KMS-11 (cell line): ENCODE data around the gene FBH1.

Source experiments
- H2AFZ ChIP-seq: fragments of 200-600 bp; sonication (generic); 2 replicates; pipeline ENCODE4 v1.6.1; 2016; ENCODE audit warnings: antibody characterized with exemption, mixed run types, low read depth
- H3K27ac ChIP-seq: fragments of 200-600 bp; sonication (generic); 2 replicates; pipeline ENCODE4 v1.6.1; 2016; ENCODE audit warnings: mild to moderate bottlenecking, mixed run types
- H3K27me3 ChIP-seq: fragments of 200-600 bp; sonication (generic); 2 replicates; pipeline ENCODE4 v1.6.1; 2017; ENCODE audit warnings: mild to moderate bottlenecking, low read depth, mixed run types, moderate library complexity; ENCODE audit not compliant: insufficient read depth
- H3K36me3 ChIP-seq: fragments of 200-600 bp; sonication (generic); 2 replicates; pipeline ENCODE4 v1.6.1; 2017; ENCODE audit warnings: mild to moderate bottlenecking, mixed run types; ENCODE audit not compliant: insufficient read depth
- H3K4me1 ChIP-seq: fragments of 200-600 bp; sonication (generic); 2 replicates; pipeline ENCODE4 v1.6.1; 2016; ENCODE audit warnings: mild to moderate bottlenecking, low read depth, mixed run types; ENCODE audit not compliant: poor library complexity, severe bottlenecking
- H3K4me2 ChIP-seq: fragments of 200-600 bp; sonication (generic); 2 replicates; pipeline ENCODE4 v1.7.0; 2016; ENCODE audit warnings: mild to moderate bottlenecking, mixed run types
- H3K4me3 ChIP-seq: fragments of 200-600 bp; sonication (generic); IDR thresholded peaks from 2 replicates; pipeline ENCODE4 v1.6.1; 2017; ENCODE audit warnings: low read depth, low read length, mixed read lengths; ENCODE audit not compliant: insufficient read depth
- H3K79me2 ChIP-seq: fragments of 200-600 bp; sonication (generic); 2 replicates; pipeline ENCODE4 v1.6.1; 2016; ENCODE audit warnings: low read depth, mixed run types; ENCODE audit not compliant: insufficient read depth
- H3K9ac ChIP-seq: fragments of 200-600 bp; sonication (generic); 2 replicates; pipeline ENCODE4 v1.6.1; 2016; ENCODE audit warnings: mild to moderate bottlenecking, mixed run types
- H4K20me1 ChIP-seq: fragments of 200-600 bp; sonication (generic); 2 replicates; pipeline ENCODE4 v1.6.1; 2016; ENCODE audit warnings: mild to moderate bottlenecking, mixed run types; ENCODE audit not compliant: insufficient read depth
- TF ChIP-seq, protein P1 (sequence below): fragments of 200-600 bp; sonication (generic); conservative IDR thresholded peaks from 2 replicates; pipeline ENCODE4 v1.6.1; 2017; ENCODE audit warnings: low read depth, mild to moderate bottlenecking, antibody characterized with exemption, low read length, moderate library complexity, mixed read lengths

FBH1 gene

DNA sequence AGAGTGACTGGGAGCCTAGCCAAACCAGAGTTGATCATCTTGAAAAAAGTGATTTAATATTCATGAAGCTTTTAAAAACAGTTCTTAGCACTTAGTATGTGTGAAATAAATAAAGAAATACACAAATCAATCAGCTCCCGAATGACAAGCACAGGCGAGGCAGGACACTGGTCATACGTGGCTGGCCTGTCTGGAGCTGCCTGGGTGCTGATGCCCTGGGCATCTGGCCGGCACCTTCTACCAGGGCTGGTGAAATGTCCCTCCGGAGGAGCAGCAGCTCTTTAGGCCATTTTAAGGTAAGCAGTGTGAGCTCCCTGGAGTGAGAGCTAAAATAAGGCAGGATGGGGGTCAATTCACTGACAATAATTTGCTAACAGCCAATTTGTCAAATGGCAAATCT, 63.6 kb downstream of the FBH1 start:
- no peak overlapping the region for H3K9ac ChIP-seq
- H3K36me3 ChIP-seq: no peaks in the 10 kb centered on the region
- no peak overlapping the region for H3K27ac ChIP-seq
- TF ChIP-seq, protein P1, sequence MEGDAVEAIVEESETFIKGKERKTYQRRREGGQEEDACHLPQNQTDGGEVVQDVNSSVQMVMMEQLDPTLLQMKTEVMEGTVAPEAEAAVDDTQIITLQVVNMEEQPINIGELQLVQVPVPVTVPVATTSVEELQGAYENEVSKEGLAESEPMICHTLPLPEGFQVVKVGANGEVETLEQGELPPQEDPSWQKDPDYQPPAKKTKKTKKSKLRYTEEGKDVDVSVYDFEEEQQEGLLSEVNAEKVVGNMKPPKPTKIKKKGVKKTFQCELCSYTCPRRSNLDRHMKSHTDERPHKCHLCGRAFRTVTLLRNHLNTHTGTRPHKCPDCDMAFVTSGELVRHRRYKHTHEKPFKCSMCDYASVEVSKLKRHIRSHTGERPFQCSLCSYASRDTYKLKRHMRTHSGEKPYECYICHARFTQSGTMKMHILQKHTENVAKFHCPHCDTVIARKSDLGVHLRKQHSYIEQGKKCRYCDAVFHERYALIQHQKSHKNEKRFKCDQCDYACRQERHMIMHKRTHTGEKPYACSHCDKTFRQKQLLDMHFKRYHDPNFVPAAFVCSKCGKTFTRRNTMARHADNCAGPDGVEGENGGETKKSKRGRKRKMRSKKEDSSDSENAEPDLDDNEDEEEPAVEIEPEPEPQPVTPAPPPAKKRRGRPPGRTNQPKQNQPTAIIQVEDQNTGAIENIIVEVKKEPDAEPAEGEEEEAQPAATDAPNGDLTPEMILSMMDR: no peak
- no peak overlapping the region for H3K4me2 ChIP-seq
- no peak overlapping the region for H2AFZ ChIP-seq
- no peaks in the 10 kb centered on the region for H3K27me3 ChIP-seq
- H3K79me2 ChIP-seq: no peaks in the 10 kb centered on the region
- H3K4me3 ChIP-seq: no peak overlapping the region
- peaks cover 6% of the 10 kb centered on the region for H3K4me1 ChIP-seq
- H4K20me1 ChIP-seq: no peaks in the 10 kb centered on the region

GRCh38 chr10:5956146-5956936, 66.3 kb downstream of the FBH1 start:
- no peak overlapping the region for H3K4me3 ChIP-seq
- no peak overlapping the region for H2AFZ ChIP-seq
- TF ChIP-seq, protein P1: no peak
- H3K27ac ChIP-seq: no peak overlapping the region
- no peak overlapping the region for H3K9ac ChIP-seq
- H3K4me1 ChIP-seq: peaks cover 6% of the 10 kb centered on the region
- no peaks in the 10 kb centered on the region; the same call in 1 of the 2 replicates for H3K36me3 ChIP-seq
- H3K4me2 ChIP-seq: no peak overlapping the region
- H4K20me1 ChIP-seq: no peaks in the 10 kb centered on the region
- H3K27me3 ChIP-seq: no peaks in the 10 kb centered on the region
- H3K79me2 ChIP-seq: no peaks in the 10 kb centered on the region

GRCh38 chr10:5958077-5958476, 68.0 kb downstream of the FBH1 start:
- Histone ChIP-seq H3K4me2 (no peak overlapping the region), H3K4me1 (peaks cover 7% of the 10 kb centered on the region), H3K79me2 (no peaks in the 10 kb centered on the region), H3K9ac (no peak overlapping the region), H3K27ac (no peak overlapping the region), H3K4me3 (no peak overlapping the region), H2AFZ (no peak overlapping the region), H3K36me3 (no peaks in the 10 kb centered on the region; the same call in 1 of the 2 replicates), H3K27me3 (no peaks in the 10 kb centered on the region), H4K20me1 (no peaks in the 10 kb centered on the region)
- TF ChIP-seq, protein P1: no peak

DNA sequence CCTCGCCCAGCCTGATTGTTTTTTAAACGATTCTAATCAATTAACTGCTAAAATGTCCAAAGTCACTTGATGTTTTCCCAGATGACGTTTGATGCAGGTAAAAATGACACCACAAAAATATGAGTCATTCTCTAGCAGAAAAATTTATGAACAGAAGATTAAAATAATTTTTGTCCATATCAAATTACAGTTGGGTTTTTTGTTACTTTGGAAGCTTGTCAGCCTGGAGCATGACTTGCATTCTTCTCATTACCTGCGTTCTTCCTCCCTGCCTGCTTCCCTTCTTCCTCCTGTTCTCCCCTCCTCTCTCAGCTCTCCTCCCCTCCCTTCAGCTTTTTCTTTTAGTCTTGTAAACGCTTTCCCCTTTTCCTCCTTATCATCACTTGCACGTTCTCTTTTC, 68.6 kb downstream of the FBH1 start:
- peaks cover 13% of the 10 kb centered on the region for H3K4me1 ChIP-seq
- no peaks in the 10 kb centered on the region for H4K20me1 ChIP-seq
- no peak overlapping the region for H3K27ac ChIP-seq
- no peak overlapping the region for H3K4me3 ChIP-seq
- TF ChIP-seq, protein P1: no peak
- H2AFZ ChIP-seq: no peak overlapping the region
- H3K79me2 ChIP-seq: no peaks in the 10 kb centered on the region
- H3K36me3 ChIP-seq: no peaks in the 10 kb centered on the region; the same call in 1 of the 2 replicates
- H3K4me2 ChIP-seq: no peak overlapping the region
- no peak overlapping the region for H3K9ac ChIP-seq
- no peaks in the 10 kb centered on the region for H3K27me3 ChIP-seq
